Upper lobe of left lung (tissue), 6 donors: ENCODE results near the gene ZFHX3. TPM values are rescaled to one million over a fixed set of nuclear protein-coding genes. Genes with fewer than 3 reads are reported as not detected.

ENCODE experiments used
- ATAC-seq, 2 donors: fragments of 200-7000 bp; cut with Tn5 transposase; one replicate each; pipeline ENCODE4 v1.9.1; 2022; ENCODE audit warnings: mild to moderate bottlenecking in 2 of 2, moderate library complexity in 2 of 2; ENCODE audit not compliant: low FRiP score in 2 of 2
- DNase-seq, 2 donors: peaks; one replicate each; pipeline ENCODE4 v3.0.0-alpha.2; 2019 to 2020
- H3K27ac ChIP-seq, 4 donors: fragments of 200-600 bp; sonication (generic); one replicate each; pipeline ENCODE4 v1.5.1; 2016 to 2019
- H3K27me3 ChIP-seq, 4 donors: fragments of 200-600 bp; sonication (generic); one replicate each; pipeline ENCODE4 v1.5.1; 2017 to 2019
- H3K36me3 ChIP-seq, 4 donors: fragments of 200-600 bp; sonication (generic); one replicate each; pipeline ENCODE4 v1.5.1; 2016 to 2019
- H3K4me1 ChIP-seq, 4 donors: fragments of 200-600 bp; sonication (generic); one replicate each; pipeline ENCODE4 v1.5.1; 2018 to 2019
- H3K4me3 ChIP-seq, 4 donors: fragments of 200-600 bp; sonication (generic); one replicate each; pipeline ENCODE4 v1.5.1; 2017 to 2019; ENCODE audit warnings: mild to moderate bottlenecking in 2 of 4, moderate library complexity in 1 of 4
- H3K9me3 ChIP-seq, 4 donors: fragments of 200-600 bp; sonication (generic); one replicate each; pipeline ENCODE4 v1.5.1; 2018 to 2019
- EP300 ChIP-seq, 4 donors: sonication (generic); formaldehyde crosslinking; IDR thresholded peaks; one replicate each; pipeline ENCODE4 v1.5.1; 2017; ENCODE audit warnings: antibody characterized with exemption in 4 of 4, control low read depth in 2 of 4
- POLR2A ChIP-seq, 4 donors: fragments of 450-650 bp; IDR thresholded peaks; one replicate each; pipeline ENCODE4 v1.5.1; 2016 to 2017; ENCODE audit warnings: antibody characterized with exemption in 4 of 4, mild to moderate bottlenecking in 2 of 4
- POLR2AphosphoS5 ChIP-seq, 2 donors: sonication (generic); formaldehyde crosslinking; IDR thresholded peaks; one replicate each; pipeline ENCODE4 v1.5.1; 2017; ENCODE audit warnings: antibody characterized with exemption in 2 of 2
- WGBS, 2 donors: methylation state at CpG; one replicate each; pipeline ENCODE4 v1.1.5; 2017 to 2018; 5-methylcytosine and 5-hydroxymethylcytosine counted together
- total RNA-seq, 6 donors: library from RNA; depleted of rRNA in 4 of 6; stranded (reverse); fragments of >200 nt in 4 of 6; gene quantifications; one replicate each; pipeline versions ENCODE4 v1.1.0 to v1.2.1, GENCODE V29; 2016 to 2021
- TF ChIP-seq, protein P1 (sequence below), 6 experiments: fragments of 450-650 bp in 4 of 6; fragments of 200-600 bp in 2 of 6; sonication (generic) in 2 of 6; IDR thresholded peaks; one replicate each; pipeline ENCODE4 v1.5.1; 2016 to 2019; ENCODE audit warnings: antibody characterized with exemption in 6 of 6
- donor health status: DM: no; HTN: no; CAD: no; lungs with moderate emphysema.
- donor health status: DM: no; HTN: yes; CAD: no; lungs with severe emphysema.

ZFHX3 gene
- total RNA-seq, 6 donors from 2014 or later, result 22.4 to 40.3 (median 27.0) TPM

DNA sequence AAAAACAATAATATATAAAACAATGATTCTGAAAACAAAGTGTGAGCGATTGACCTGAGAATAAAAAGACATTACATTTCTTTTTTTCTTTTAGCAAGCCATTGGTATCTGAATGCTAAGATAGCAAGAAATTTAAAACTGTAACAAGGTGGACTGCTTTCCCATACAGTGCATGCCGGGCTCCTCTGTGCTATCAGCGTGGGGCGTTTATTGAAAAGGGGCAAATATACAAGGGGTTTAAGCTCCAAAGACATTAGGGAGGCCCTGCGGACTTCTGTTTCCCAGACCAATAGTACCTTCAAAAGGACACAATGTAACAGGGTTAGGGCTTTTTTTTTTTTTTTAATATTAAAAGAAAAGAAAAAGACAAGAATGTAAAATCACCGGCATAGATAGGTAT, 261.3 kb downstream of the ZFHX3 start:
- Histone ChIP-seq H3K4me3 (no peak overlapping the region), H3K27ac (peak overlapping the region in 1 of 4 donors; percentile 38), H3K4me1 (peaks cover 7 to 17% (median 12%) of the 10 kb centered on the region in 4 donors), H3K36me3 (peaks cover 0 to 6% (median 0%) of the 10 kb centered on the region in 4 donors), H3K9me3 (no peaks in the 10 kb centered on the region), H3K27me3 (no peaks in the 10 kb centered on the region)
- DNase-seq, result no peak
- no peak for ATAC-seq
- TF ChIP-seq EP300 (IDR thresholded peaks at IDR 0.05) (no peak), POLR2AphosphoS5 (IDR thresholded peaks at IDR 0.05) (no peak), POLR2A (IDR thresholded peaks at IDR 0.05) (no peak)
- TF ChIP-seq, protein P1, sequence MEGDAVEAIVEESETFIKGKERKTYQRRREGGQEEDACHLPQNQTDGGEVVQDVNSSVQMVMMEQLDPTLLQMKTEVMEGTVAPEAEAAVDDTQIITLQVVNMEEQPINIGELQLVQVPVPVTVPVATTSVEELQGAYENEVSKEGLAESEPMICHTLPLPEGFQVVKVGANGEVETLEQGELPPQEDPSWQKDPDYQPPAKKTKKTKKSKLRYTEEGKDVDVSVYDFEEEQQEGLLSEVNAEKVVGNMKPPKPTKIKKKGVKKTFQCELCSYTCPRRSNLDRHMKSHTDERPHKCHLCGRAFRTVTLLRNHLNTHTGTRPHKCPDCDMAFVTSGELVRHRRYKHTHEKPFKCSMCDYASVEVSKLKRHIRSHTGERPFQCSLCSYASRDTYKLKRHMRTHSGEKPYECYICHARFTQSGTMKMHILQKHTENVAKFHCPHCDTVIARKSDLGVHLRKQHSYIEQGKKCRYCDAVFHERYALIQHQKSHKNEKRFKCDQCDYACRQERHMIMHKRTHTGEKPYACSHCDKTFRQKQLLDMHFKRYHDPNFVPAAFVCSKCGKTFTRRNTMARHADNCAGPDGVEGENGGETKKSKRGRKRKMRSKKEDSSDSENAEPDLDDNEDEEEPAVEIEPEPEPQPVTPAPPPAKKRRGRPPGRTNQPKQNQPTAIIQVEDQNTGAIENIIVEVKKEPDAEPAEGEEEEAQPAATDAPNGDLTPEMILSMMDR (IDR thresholded peaks at IDR 0.05), result no peak
- WGBS, 2 donors, result 95 to 96% methylated on average over 6 of the region's 6 CpGs

DNA sequence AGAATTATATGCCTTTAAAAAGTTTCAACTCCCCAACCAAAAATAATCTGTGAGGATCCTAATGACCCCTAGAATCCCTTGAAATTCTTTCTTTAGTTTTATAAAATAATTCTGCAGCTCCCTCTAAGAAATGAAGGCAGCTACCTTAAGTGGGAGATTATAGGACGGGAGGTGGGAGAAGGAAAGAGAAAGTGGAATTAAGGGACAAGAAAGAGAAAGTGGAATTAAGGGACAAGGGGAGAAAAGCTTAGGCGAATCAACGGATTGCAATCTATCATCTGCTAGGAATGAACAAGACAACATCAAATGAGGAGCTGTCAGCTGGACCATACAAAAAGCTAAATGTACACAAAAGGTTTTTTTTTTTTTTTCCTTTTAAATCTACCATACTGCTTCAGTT, 262.0 kb downstream of the ZFHX3 start:
- Histone ChIP-seq H3K36me3 (peaks cover 0 to 6% (median 0%) of the 10 kb centered on the region in 4 donors), H3K27ac (no peak overlapping the region), H3K27me3 (no peaks in the 10 kb centered on the region), H3K4me1 (peaks cover 7 to 17% (median 12%) of the 10 kb centered on the region in 4 donors), H3K4me3 (no peak overlapping the region), H3K9me3 (no peaks in the 10 kb centered on the region)
- ATAC-seq (no peak), DNase-seq (no peak)
- TF ChIP-seq, protein P1 (IDR thresholded peaks at IDR 0.05), result no peak
- TF ChIP-seq POLR2AphosphoS5 (IDR thresholded peaks at IDR 0.05) (no peak), POLR2A (IDR thresholded peaks at IDR 0.05) (no peak), EP300 (IDR thresholded peaks at IDR 0.05) (no peak)
- 38 to 44% methylated on average over 3 of the region's 3 CpGs for WGBS, 2 donors

DNA sequence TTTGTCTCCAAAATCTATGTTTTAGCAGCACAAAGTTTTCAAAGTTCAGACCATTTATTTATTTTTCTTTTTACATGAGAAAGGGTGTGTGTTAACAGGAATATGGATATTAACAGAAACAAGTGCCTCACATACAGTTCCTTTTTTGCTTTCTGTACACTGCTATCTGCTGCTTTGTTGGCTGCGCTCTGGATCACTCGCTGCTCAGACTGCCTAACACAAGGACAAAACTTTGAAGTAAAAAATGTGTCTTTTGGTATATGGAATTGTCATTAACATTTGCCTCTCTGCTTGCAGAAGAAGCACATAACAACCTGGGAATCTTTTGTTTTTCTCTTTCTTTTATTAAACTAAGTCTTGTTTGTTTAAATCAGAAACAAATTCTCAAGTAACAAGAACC, 262.8 kb downstream of the ZFHX3 start:
- H3K4me1 ChIP-seq, result peaks cover 7 to 17% (median 12%) of the 10 kb centered on the region in 4 donors
- no peak overlapping the region for H3K4me3 ChIP-seq
- ATAC-seq, result no peak
- no peaks in the 10 kb centered on the region for H3K27me3 ChIP-seq
- H3K36me3 ChIP-seq, result peaks cover 0 to 6% (median 0%) of the 10 kb centered on the region in 4 donors
- 78 to 93% methylated on average over 2 of the region's 2 CpGs for WGBS, 2 donors
- H3K9me3 ChIP-seq, result no peaks in the 10 kb centered on the region
- DNase-seq, result no peak
- no peak overlapping the region for H3K27ac ChIP-seq
- no peak for TF ChIP-seq EP300 (IDR thresholded peaks at IDR 0.05)
- no peak for TF ChIP-seq POLR2A (IDR thresholded peaks at IDR 0.05)
- TF ChIP-seq POLR2AphosphoS5 (IDR thresholded peaks at IDR 0.05), result no peak
- TF ChIP-seq, protein P1 (IDR thresholded peaks at IDR 0.05), result no peak

DNA sequence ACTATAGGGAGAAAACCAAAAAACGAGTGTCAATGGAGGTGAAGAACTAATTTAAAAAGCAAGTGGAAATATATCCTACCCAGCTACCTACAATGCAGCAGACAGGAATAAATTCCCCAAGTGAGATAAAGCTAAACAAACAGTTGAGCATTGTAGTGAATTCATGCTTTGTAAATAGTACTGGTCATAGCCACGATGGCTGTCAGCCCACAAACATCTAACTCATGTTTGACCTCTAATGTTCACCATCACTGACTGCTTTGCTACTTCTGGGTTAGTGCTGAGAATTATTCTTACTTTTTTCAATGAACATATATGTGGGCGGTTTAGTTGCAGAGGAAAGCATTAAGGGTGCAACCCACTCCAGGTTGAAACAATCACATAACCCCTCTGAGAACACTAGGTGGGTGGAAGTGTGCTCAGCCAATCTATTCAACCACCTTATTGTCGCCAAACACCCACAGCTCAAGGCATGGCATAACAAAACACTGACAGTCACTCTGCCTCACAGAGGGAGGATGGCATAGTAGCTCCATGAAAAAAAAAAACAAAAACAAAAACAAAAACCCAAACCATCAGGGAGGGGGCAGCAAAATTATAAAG, 264.1 kb downstream of the ZFHX3 start:
- 78 to 87% methylated on average over 4 of the region's 4 CpGs for WGBS, 2 donors

More for the DNA sequence above, 264.1 kb downstream of the ZFHX3 start:
- no peak for ATAC-seq
- TF ChIP-seq, protein P1 (IDR thresholded peaks at IDR 0.05), result no peak
- TF ChIP-seq POLR2A (IDR thresholded peaks at IDR 0.05) (no peak), EP300 (IDR thresholded peaks at IDR 0.05) (no peak), POLR2AphosphoS5 (IDR thresholded peaks at IDR 0.05) (no peak)
- no peak for DNase-seq
- Histone ChIP-seq H3K27me3 (no peaks in the 10 kb centered on the region), H3K27ac (no peak overlapping the region), H3K36me3 (peaks cover 0 to 6% (median 0%) of the 10 kb centered on the region in 4 donors), H3K9me3 (no peaks in the 10 kb centered on the region), H3K4me3 (no peak overlapping the region), H3K4me1 (peaks cover 7 to 15% (median 9%) of the 10 kb centered on the region in 4 donors)
